ENCODE measurements around the gene FHIP1A.

FHIP1A gene

DNA sequence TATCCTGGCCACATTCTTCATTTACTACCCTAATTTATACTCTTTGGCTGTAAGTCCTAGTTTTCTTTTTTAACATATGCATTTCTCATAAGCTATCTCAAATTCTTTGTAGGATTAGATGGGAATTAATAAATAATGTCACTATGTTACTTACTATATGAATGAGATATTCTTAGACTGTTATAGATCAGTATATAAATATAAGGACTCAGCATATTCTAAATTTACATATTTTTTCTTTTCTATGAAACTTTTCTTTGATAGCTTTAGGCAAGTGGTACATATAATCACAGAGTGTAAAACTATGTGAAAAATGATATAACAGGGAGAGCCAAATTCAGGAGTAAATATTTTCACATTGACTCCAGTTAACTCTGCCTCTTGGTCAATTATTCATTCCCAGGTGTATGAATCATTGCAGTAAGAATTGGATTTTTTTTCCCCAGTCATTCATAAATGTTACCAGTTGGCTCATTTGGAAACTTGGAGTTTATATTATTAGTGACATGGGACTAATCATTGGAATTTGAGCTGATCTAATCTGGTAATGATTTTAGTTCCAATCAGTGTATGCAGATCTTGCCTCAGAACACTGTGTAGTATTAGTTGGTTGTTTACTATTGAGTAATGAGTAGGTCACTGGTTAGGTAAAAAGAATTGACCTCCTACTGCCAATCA lies 25.3 kb downstream of the FHIP1A start:
- Histone ChIP-seq H3K4me3 (ENCODE audit: extremely low read depth, insufficient read depth, low read length, poor library complexity, severe bottlenecking) (no peak overlapping the region), H3K9me3 (ENCODE audit: control insufficient read depth, low read length) (no peaks in the 10 kb centered on the region), H3K4me1 (ENCODE audit: control insufficient read depth, insufficient read depth, low read length, poor library complexity, severe bottlenecking) (no peaks in the 10 kb centered on the region), H3K27ac (ENCODE audit: low read depth, low read length, severe bottlenecking) (no peak overlapping the region), H3K36me3 (ENCODE audit: control insufficient read depth, insufficient read depth, low read length) (no peaks in the 10 kb centered on the region)

DNA sequence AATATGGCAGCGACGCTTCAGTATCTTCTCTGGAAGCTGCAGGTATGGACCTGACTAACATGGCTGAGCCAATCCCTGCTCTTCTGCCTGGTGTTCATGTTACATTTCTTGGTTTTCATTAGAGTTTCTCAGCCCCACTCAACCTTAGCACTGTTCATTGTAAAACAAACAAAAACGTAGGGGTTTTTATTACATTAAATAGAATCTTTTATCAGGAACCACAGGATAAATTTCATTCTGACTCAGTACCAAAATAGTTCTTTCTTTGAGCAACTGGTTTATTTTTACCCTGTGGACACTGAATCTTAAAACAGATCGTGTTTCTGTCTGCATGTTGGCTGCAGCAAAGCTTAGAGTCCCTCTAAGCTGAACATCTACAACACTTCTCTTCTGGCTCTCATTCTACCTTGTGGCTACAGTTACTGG lies 27.1 kb downstream of the FHIP1A start:
- no peak overlapping the region for H3K27ac ChIP-seq (ENCODE audit: low read depth, low read length, severe bottlenecking)
- WGBS, 2 experiments (ENCODE audit: insufficient coverage in 2 of 2): 85 to 87% methylated on average over 4 of the region's 4 CpGs
- H3K4me3 ChIP-seq (ENCODE audit: extremely low read depth, insufficient read depth, low read length, poor library complexity, severe bottlenecking): no peak overlapping the region
- no peaks in the 10 kb centered on the region for H3K4me1 ChIP-seq (ENCODE audit: control insufficient read depth, insufficient read depth, low read length, poor library complexity, severe bottlenecking)
- no peaks in the 10 kb centered on the region for H3K9me3 ChIP-seq (ENCODE audit: control insufficient read depth, low read length)
- no peaks in the 10 kb centered on the region for H3K36me3 ChIP-seq (ENCODE audit: control insufficient read depth, insufficient read depth, low read length)

DNA sequence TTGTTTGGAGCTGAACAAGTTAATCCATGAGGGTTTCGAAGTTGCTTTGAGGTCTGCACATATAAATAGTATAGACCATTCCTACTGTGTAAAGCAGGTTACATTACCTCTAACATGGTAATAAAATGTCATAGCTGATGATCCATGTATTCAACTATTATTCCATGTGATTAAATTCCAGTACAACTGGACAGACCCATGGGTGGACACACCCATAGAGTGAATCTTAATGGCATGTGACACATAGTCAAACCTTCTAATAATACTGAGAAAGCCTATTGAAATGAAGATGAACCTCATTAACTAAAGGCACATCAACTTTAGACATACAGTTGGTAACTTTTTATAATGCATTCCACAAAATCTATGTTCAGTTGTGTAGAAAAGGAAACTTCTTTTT lies 28.5 kb downstream of the FHIP1A start:
- Histone ChIP-seq H3K4me3 (ENCODE audit: extremely low read depth, insufficient read depth, low read length, poor library complexity, severe bottlenecking) (no peak overlapping the region), H3K4me1 (ENCODE audit: control insufficient read depth, insufficient read depth, low read length, poor library complexity, severe bottlenecking) (no peaks in the 10 kb centered on the region), H3K36me3 (ENCODE audit: control insufficient read depth, insufficient read depth, low read length) (no peaks in the 10 kb centered on the region), H3K9me3 (ENCODE audit: control insufficient read depth, low read length) (no peaks in the 10 kb centered on the region), H3K27ac (ENCODE audit: low read depth, low read length, severe bottlenecking) (no peak overlapping the region)
- no CpG with 5 or more reads among the region's 1 CpG for WGBS, 2 experiments (ENCODE audit: insufficient coverage in 2 of 2)

DNA sequence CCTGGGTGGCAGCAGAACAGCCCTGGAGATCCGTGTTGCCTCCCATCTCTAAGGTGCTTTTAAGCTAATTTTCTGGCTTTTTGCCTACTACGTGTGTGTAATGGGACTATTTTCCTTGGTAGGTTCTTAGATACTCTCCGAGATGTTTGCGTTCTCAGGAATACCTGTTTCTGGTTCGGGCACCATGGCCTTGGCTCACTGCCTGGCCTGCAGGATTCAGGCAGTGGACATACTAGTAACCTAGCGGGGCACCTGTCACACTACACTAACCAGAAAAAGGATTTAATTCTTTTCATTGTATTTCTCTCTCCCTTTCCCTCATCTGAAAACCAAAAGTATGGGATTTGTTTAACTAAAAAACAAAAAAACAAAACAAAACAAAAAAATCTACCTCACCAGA lies 29.2 kb downstream of the FHIP1A start:
- Histone ChIP-seq H3K9me3 (ENCODE audit: control insufficient read depth, low read length) (no peaks in the 10 kb centered on the region), H3K36me3 (ENCODE audit: control insufficient read depth, insufficient read depth, low read length) (no peaks in the 10 kb centered on the region), H3K27ac (ENCODE audit: low read depth, low read length, severe bottlenecking) (no peak overlapping the region), H3K4me3 (ENCODE audit: extremely low read depth, insufficient read depth, low read length, poor library complexity, severe bottlenecking) (no peak overlapping the region), H3K4me1 (ENCODE audit: control insufficient read depth, insufficient read depth, low read length, poor library complexity, severe bottlenecking) (no peaks in the 10 kb centered on the region)
- 95% methylated on average over 5 of the region's 6 CpGs; no CpG with 5 or more reads in 1 of the 2 experiments for WGBS, 2 experiments (ENCODE audit: insufficient coverage in 2 of 2)

DNA sequence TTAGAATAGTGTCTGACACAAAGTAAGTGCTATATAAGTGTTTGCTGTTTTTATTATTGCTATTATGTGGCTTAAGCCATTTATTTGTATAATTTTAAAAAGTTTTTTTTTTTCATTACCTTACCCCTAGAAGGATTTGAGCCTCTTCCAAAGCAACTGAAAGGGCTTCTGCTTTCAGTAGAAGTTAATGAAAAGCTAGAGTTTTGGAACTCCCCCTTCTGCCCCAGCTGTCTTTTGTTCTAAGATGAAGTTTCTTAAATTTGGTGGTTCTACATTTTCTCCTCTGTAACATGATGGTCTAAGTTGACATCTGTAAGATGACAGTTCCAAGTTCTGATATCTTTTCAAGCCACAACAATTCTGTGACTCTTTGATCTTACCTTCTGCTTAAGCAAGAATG lies 30.3 kb downstream of the FHIP1A start:
- no peaks in the 10 kb centered on the region for H3K36me3 ChIP-seq (ENCODE audit: control insufficient read depth, insufficient read depth, low read length)
- no peak overlapping the region for H3K4me3 ChIP-seq (ENCODE audit: extremely low read depth, insufficient read depth, low read length, poor library complexity, severe bottlenecking)
- H3K27ac ChIP-seq (ENCODE audit: low read depth, low read length, severe bottlenecking): no peak overlapping the region
- no peaks in the 10 kb centered on the region for H3K4me1 ChIP-seq (ENCODE audit: control insufficient read depth, insufficient read depth, low read length, poor library complexity, severe bottlenecking)
- no peaks in the 10 kb centered on the region for H3K9me3 ChIP-seq (ENCODE audit: control insufficient read depth, low read length)

DNA sequence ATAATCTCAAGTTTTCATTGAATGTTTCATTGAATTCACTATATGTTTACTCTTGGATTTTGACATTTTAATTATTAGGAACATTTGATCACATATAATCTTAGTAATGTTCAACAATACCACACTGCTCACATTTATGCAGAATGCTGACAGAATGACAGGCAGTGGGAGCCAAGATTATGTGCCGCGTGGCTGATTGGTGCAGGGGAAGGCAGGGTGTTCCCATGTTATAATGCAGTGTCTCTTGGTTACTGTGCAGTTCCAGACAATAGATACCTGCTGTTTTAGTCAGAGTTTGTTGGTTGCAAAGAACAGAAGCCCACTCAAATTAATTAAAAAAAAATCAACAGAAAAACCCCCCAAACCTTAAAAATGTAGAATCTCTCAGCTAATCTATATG lies 33.0 kb downstream of the FHIP1A start:
- Histone ChIP-seq H3K9me3 (ENCODE audit: control insufficient read depth, low read length) (no peaks in the 10 kb centered on the region), H3K4me1 (ENCODE audit: control insufficient read depth, insufficient read depth, low read length, poor library complexity, severe bottlenecking) (no peaks in the 10 kb centered on the region), H3K36me3 (ENCODE audit: control insufficient read depth, insufficient read depth, low read length) (no peaks in the 10 kb centered on the region), H3K4me3 (ENCODE audit: extremely low read depth, insufficient read depth, low read length, poor library complexity, severe bottlenecking) (no peak overlapping the region), H3K27ac (ENCODE audit: low read depth, low read length, severe bottlenecking) (no peak overlapping the region)
- no CpG with 5 or more reads among the region's 2 CpGs for WGBS, 2 experiments (ENCODE audit: insufficient coverage in 2 of 2)

DNA sequence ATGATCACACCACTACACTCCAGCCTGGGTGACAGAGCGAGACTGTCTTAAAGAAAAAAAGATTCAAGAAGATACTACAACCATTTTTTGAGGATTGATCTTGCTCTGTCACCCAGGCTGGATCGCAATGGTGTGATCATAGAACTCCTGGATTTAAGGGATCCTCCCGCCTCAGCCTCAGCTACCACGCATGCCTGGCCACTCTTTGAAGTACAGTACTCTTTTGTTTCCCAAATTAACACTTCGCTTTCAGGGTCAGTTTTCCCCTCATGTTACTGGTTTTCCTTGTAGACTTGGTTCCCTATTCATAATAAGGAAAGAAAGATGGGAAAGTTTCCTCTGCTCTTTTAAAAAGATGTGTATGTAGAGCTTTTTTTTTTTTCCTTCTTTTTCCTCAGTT lies 34.3 kb downstream of the FHIP1A start:
- H3K27ac ChIP-seq (ENCODE audit: low read depth, low read length, severe bottlenecking): no peak overlapping the region
- no peak overlapping the region for H3K4me3 ChIP-seq (ENCODE audit: extremely low read depth, insufficient read depth, low read length, poor library complexity, severe bottlenecking)
- H3K4me1 ChIP-seq (ENCODE audit: control insufficient read depth, insufficient read depth, low read length, poor library complexity, severe bottlenecking): no peaks in the 10 kb centered on the region
- no peaks in the 10 kb centered on the region for H3K9me3 ChIP-seq (ENCODE audit: control insufficient read depth, low read length)
- H3K36me3 ChIP-seq (ENCODE audit: control insufficient read depth, insufficient read depth, low read length): no peaks in the 10 kb centered on the region
- WGBS, 2 experiments (ENCODE audit: insufficient coverage in 2 of 2): 39 to 54% methylated on average over 3 of the region's 5 CpGs

DNA sequence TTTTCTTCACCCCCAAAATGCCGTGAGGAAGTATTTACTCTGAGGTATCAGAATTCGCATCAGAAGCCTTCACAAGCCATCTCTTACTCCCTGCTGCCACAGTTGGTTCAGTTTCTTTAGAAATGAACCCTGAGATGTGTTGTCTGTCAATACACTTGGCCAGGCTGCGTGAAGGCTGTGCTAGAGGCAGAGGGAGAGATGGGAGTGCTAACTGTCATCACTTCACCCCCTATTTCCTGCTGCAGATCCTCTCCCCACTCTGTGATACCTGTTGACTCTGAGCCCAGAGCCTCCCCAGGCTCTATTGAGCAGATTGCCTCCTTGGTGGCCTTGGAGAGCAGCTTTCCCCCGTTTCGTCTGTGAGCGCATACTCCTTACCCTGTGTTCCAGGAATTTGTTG lies 34.8 kb downstream of the FHIP1A start:
- H3K4me1 ChIP-seq (ENCODE audit: control insufficient read depth, insufficient read depth, low read length, poor library complexity, severe bottlenecking): no peaks in the 10 kb centered on the region
- no peaks in the 10 kb centered on the region for H3K9me3 ChIP-seq (ENCODE audit: control insufficient read depth, low read length)
- no peaks in the 10 kb centered on the region for H3K36me3 ChIP-seq (ENCODE audit: control insufficient read depth, insufficient read depth, low read length)
- no peak overlapping the region for H3K27ac ChIP-seq (ENCODE audit: low read depth, low read length, severe bottlenecking)
- 80 to 81% methylated on average over 1 to 4 of the region's 6 CpGs for WGBS, 2 experiments (ENCODE audit: insufficient coverage in 2 of 2)
- no peak overlapping the region for H3K4me3 ChIP-seq (ENCODE audit: extremely low read depth, insufficient read depth, low read length, poor library complexity, severe bottlenecking)

DNA sequence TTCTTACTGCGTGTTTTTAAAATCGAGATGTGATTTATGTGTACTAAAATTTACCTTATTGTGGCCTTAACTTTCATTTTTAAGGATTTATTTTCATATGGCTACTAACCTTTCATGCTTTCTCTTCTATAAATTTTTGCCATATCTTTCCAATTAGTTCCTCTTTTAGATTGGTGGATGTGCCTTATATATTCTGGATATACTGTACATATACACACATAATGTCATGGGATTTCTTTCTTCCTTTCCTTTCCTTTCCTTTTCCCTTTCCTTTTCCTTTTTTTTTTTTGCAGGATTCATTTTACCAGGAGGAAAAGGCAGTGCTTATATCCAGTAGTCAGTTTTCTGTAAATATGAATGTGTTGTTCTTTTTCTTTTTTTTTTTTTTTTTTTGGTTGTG lies 37.2 kb downstream of the FHIP1A start:
- H3K4me1 ChIP-seq (ENCODE audit: control insufficient read depth, insufficient read depth, low read length, poor library complexity, severe bottlenecking): no peaks in the 10 kb centered on the region
- H3K4me3 ChIP-seq (ENCODE audit: extremely low read depth, insufficient read depth, low read length, poor library complexity, severe bottlenecking): no peak overlapping the region
- H3K36me3 ChIP-seq (ENCODE audit: control insufficient read depth, insufficient read depth, low read length): no peaks in the 10 kb centered on the region
- WGBS, 2 experiments (ENCODE audit: insufficient coverage in 2 of 2): no CpG with 5 or more reads among the region's 2 CpGs
- H3K9me3 ChIP-seq (ENCODE audit: control insufficient read depth, low read length): no peaks in the 10 kb centered on the region
- H3K27ac ChIP-seq (ENCODE audit: low read depth, low read length, severe bottlenecking): no peak overlapping the region

DNA sequence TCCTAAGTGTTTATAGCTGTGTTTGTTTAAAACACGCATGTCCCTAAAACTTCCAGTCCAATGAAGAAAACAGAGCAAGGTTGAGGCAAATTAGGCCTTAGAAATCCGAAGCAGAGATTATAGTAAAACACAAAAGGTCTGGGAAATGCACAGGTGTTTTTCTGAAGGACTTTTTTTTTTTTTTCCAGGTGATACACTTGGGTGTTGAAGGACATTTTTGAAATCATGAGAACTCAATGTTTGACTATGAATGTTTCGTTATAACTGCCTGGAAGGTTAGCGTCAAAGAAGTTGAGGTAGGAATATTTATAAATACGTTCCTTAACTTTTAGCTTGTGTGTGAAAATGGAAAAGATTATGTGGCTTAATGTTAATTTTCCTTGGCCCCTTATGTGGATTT lies 45.5 kb downstream of the FHIP1A start:
- no peaks in the 10 kb centered on the region for H3K36me3 ChIP-seq (ENCODE audit: control insufficient read depth, insufficient read depth, low read length)
- no peak overlapping the region for H3K4me3 ChIP-seq (ENCODE audit: extremely low read depth, insufficient read depth, low read length, poor library complexity, severe bottlenecking)
- no peak overlapping the region for H3K27ac ChIP-seq (ENCODE audit: low read depth, low read length, severe bottlenecking)
- WGBS, 2 experiments (ENCODE audit: insufficient coverage in 2 of 2): 92 to 98% methylated on average over 4 to 5 of the region's 5 CpGs
- peaks cover 9% of the 10 kb centered on the region for H3K4me1 ChIP-seq (ENCODE audit: control insufficient read depth, insufficient read depth, low read length, poor library complexity, severe bottlenecking)
- no peaks in the 10 kb centered on the region for H3K9me3 ChIP-seq (ENCODE audit: control insufficient read depth, low read length)

DNA sequence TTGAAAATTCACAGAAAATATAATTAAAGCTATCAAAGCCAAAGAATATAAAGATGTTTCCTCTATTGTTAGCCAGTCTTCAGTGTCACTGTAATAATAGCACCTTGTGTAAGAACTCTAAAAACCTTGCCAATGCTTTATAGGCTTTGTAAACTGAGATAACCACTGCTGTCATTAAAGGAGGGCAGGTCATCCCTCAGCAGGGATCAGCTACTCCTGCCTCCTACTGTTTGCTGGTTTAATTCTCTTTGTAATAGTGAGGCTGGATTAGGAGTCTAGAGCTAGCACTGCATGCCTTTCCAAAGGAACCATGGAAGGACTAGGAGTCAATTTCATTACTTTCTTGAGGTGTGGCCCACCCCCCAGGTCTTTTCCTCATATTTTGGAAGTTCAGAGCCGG lies 46.2 kb downstream of the FHIP1A start:
- Histone ChIP-seq H3K4me3 (ENCODE audit: extremely low read depth, insufficient read depth, low read length, poor library complexity, severe bottlenecking) (no peak overlapping the region), H3K4me1 (ENCODE audit: control insufficient read depth, insufficient read depth, low read length, poor library complexity, severe bottlenecking) (peaks cover 9% of the 10 kb centered on the region), H3K36me3 (ENCODE audit: control insufficient read depth, insufficient read depth, low read length) (no peaks in the 10 kb centered on the region), H3K9me3 (ENCODE audit: control insufficient read depth, low read length) (no peaks in the 10 kb centered on the region), H3K27ac (ENCODE audit: low read depth, low read length, severe bottlenecking) (no peak overlapping the region)
- 67 to 100% methylated on average over 1 of the region's 1 CpG for whole genome bisulfite sequencing, 2 experiments (ENCODE audit: insufficient coverage in 2 of 2)
